ENCODE results near the gene GPR137.
A peak's percentile ranks its signal among the peaks of the same experiment; 100 is the strongest.

The GPR137 gene

DNA sequence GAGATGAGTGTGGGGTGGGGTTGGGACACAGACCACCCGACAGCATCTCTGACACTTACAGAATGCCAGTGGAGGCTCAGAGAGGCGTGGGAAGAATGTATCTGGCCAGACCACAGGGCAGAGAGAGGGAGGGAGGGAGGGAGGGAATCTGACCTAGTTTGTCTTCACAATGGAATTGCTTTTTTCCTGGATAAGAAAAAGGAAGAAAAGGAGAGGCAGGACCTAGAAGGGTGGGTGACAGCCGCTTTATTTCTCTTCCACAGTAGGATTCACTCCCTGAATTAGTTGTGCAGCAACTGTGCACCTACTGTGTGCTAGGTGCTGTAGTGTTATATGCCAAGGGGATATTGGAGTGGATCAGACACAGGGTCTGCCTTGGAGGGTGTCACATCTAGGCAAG, 9.1 kb downstream of the GPR137 start:
- H3K4me3 ChIP-seq (ENCODE audit: low read depth, low read length): no peak overlapping the region
- TF ChIP-seq, protein P1, sequence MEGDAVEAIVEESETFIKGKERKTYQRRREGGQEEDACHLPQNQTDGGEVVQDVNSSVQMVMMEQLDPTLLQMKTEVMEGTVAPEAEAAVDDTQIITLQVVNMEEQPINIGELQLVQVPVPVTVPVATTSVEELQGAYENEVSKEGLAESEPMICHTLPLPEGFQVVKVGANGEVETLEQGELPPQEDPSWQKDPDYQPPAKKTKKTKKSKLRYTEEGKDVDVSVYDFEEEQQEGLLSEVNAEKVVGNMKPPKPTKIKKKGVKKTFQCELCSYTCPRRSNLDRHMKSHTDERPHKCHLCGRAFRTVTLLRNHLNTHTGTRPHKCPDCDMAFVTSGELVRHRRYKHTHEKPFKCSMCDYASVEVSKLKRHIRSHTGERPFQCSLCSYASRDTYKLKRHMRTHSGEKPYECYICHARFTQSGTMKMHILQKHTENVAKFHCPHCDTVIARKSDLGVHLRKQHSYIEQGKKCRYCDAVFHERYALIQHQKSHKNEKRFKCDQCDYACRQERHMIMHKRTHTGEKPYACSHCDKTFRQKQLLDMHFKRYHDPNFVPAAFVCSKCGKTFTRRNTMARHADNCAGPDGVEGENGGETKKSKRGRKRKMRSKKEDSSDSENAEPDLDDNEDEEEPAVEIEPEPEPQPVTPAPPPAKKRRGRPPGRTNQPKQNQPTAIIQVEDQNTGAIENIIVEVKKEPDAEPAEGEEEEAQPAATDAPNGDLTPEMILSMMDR (conservative IDR thresholded peaks at IDR 0.05; ENCODE audit: low read depth, low read length): no peak
- DNase-seq (ENCODE audit: low read depth): peak; percentile 47

DNA sequence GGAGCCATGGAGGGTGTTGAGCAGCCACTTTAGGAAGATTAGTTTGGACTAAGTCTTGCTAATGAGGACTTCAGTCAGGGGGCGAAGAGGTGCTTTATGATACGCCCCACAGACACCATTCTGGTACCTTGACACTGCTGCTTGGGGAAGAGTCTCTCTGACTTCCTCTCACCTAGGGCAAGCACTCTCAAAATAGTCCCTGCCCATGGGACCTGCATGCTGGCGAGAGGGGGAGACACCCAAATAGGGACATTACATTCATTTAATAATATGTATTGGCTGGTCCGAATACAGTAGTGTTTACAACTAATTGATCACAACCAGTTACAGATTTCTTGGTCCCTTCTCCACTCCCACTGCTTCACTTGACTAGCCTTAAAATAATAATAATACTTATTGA, 10.1 kb downstream of the GPR137 start:
- no peak overlapping the region for H3K4me3 ChIP-seq (ENCODE audit: low read depth, low read length)
- TF ChIP-seq, protein P1 (conservative IDR thresholded peaks at IDR 0.05; ENCODE audit: low read depth, low read length): no peak
- DNase-seq (ENCODE audit: low read depth): no peak

DNA sequence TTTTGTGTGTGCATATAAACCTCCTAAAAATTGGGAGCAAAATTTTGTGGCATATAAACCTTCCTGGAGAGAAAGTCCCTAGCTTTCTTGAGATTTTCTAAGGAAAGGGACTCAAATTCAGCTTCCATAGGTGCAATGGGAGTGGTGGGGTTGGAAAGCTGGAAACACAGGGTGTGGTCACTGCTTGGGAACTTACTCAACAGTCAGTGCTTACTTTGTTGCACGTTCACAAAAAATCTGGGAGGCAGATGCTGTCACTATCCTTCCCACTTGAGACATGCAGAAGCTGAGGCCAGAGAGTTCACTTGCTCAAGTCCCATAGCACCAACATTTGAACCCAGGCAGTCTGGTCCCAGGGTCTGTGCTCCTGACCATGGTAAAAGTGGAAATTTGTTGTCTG, 10.6 kb downstream of the GPR137 start:
- no peak for DNase-seq (ENCODE audit: low read depth)
- TF ChIP-seq, protein P1 (conservative IDR thresholded peaks at IDR 0.05; ENCODE audit: low read depth, low read length): no peak
- H3K4me3 ChIP-seq (ENCODE audit: low read depth, low read length): no peak overlapping the region

DNA sequence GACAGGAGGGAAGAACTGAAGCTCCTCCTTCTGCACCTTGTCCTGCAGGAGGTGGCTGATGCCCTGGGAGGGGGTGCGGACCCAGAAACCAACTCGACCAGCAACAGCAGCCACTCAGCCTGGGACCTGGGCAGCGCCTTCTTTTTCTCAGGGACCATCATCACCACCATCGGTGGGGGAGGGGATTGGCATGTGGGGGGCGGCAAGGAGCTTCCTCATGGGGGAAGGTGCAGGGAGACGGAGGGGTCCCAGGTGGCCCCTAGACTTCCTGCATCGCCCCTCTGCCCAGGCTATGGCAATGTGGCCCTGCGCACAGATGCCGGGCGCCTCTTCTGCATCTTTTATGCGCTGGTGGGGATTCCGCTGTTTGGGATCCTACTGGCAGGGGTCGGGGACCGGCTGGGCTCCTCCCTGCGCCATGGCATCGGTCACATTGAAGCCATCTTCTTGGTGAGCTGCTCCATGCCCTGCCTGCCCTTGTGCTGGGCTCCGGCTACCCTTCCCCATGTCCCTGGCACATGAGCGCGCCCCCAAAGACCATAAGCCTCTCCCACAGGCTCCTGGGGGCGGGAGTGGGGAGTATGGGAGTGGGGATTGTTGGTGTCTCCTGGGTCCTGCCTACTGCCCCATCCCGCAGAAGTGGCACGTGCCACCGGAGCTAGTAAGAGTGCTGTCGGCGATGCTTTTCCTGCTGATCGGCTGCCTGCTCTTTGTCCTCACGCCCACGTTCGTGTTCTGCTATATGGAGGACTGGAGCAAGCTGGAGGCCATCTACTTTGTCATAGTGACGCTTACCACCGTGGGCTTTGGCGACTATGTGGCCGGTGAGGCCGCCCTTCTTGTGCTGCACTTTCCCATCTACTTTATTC, 11.4 kb downstream of the GPR137 start:
- TF ChIP-seq, protein P1 (conservative IDR thresholded peaks at IDR 0.05; ENCODE audit: low read depth, low read length): no peak
- DNase-seq (ENCODE audit: low read depth): no peak
- no peak overlapping the region for H3K4me3 ChIP-seq (ENCODE audit: low read depth, low read length)

DNA sequence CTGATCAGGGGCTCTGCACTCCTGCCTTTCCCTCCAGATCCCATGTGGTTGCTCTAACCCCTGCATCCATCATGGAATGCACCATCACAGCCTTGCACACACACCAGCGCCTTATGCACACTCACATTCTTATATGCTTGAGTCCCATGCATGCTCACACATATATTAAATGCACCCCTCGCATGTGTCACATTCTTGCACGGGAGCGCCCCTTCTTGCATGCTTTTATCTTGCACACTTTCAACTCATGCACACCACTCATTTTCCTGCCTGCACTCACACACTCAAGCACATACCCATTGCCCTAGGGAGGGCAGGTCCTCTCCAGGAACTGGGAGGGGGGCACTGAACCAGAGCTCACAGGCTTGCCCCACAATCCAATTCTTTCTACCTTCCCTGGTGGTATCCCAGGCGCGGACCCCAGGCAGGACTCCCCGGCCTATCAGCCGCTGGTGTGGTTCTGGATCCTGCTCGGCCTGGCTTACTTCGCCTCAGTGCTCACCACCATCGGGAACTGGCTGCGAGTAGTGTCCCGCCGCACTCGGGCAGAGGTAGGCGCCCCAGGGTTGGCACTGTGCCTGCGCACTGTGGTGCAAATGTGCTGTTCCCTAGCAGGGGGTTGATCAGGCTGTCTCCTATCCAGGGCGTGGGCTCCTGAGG, 12.2 kb downstream of the GPR137 start:
- no peak for DNase-seq (ENCODE audit: low read depth)
- no peak overlapping the region for H3K4me3 ChIP-seq (ENCODE audit: low read depth, low read length)

DNA sequence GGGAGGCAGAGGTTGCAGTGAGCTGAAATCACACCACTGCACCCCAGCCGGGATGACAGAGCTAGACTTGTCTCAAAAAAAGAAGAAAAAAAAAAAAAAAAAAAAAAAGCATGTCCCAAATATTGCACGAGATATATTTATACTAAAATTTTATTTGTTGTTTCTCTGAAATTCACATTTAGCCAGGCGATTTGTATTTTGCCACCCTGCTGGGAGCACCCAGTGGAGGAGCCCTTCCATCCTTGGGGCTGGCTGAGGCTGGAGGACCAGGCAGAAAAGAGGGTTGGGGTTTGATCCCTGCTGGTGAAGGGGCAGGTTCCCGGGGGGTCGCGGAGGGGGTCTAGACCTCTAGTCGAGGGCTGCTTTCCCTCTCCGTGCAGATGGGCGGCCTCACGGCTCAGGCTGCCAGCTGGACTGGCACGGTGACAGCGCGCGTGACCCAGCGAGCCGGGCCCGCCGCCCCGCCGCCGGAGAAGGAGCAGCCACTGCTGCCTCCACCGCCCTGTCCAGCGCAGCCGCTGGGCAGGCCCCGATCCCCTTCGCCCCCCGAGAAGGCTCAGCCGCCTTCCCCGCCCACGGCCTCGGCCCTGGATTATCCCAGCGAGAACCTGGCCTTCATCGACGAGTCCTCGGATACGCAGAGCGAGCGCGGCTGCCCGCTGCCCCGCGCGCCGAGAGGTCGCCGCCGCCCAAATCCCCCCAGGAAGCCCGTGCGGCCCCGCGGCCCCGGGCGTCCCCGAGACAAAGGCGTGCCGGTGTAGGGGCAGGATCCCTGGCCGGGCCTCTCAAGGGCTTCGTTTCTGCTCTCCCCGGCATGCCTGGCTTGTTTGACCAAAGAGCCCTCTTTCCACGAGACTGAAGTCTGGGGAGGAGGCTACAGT, 13.6 kb downstream of the GPR137 start:
- TF ChIP-seq, protein P1 (conservative IDR thresholded peaks at IDR 0.05; ENCODE audit: low read depth, low read length): no peak
- DNase-seq (ENCODE audit: low read depth): no peak
- peak overlapping the region; percentile 36 for H3K4me3 ChIP-seq (ENCODE audit: low read depth, low read length)

More for the DNA sequence above, 12.2 kb downstream of the GPR137 start:
- TF ChIP-seq, protein P1 (conservative IDR thresholded peaks at IDR 0.05; ENCODE audit: low read depth, low read length): no peak
